Measurements from ENCODE around the gene DNAJC11.
"Not testable (repeated sequence)": the region's sequence is repeated elsewhere in the genome, so short reads cannot be mapped to it uniquely, and the experiment has no call there.

The DNAJC11 gene

DNA sequence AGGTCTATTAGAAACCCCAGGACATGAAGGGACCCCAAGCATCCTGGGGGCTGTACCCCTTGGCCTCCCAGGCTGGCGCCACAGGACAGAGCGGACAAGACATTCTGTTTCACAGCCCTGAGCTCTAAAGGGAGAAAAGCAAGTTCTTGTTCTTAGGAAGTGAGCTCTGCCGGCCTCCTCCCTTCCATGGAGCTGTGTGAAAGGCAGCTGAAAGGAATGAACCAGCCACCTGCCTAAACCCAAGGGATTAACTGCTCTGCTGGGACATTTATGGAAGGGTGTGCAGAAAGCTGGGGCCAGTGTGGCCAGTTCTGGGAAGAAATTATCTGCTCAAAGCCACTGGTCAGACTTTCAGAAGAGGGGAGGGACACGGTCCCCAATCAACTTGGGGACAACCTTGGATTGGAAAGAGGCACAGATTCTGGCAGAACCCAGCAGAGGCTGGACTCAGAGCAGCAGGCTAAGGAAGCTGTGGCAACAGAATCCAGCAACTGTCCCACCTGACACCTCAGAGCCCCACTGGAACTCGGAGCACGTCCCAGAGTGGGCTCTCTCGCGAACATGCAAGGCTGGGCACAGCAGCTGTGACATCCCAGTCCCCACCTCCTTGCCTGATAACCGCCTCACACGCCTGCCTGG, 101.1 kb downstream of the DNAJC11 start:
- H3K27ac ChIP-seq (ENCODE audit: low read length) = peak overlapping the region; percentile 75; the same call in 1 of the 2 replicates
- no peaks in the 10 kb centered on the region for H3K9me3 ChIP-seq (replicated peaks; ENCODE audit: insufficient read depth, low read length)
- peak overlapping the region; percentile 85 for H3K9ac ChIP-seq (ENCODE audit: low read length)
- peak overlapping the region; percentile 81 for H3K4me2 ChIP-seq (ENCODE audit: low read depth, low read length)
- H4K20me1 ChIP-seq (ENCODE audit: insufficient read depth, low read length) = peaks cover 14% of the 10 kb centered on the region; the same call in 1 of the 2 replicates
- TF ChIP-seq EZH2phosphoT487 (IDR thresholded peaks at IDR 0.05; ENCODE audit: low read length) (no peak), CTCF (IDR thresholded peaks at IDR 0.05; ENCODE audit: low read length) (no peak)
- H2AFZ ChIP-seq (ENCODE audit: low read length) = peak overlapping the region; percentile 2; the same call in 1 of the 2 replicates
- peaks cover 69% of the 10 kb centered on the region for H3K79me2 ChIP-seq (ENCODE audit: low read length)
- peaks cover 27% of the 10 kb centered on the region for H3F3A ChIP-seq (ENCODE audit: insufficient read depth, low read length)
- H3K4me3 ChIP-seq (ENCODE audit: low read length) = peak overlapping the region; percentile 81
- DNase-seq = no peak
- no peaks in the 10 kb centered on the region for H3K9me2 ChIP-seq (replicated peaks; ENCODE audit: insufficient read depth, low read length)
- H3K4me1 ChIP-seq (ENCODE audit: low read length) = peaks cover 14% of the 10 kb centered on the region
- H3K36me3 ChIP-seq (replicated peaks; ENCODE audit: insufficient read depth, low read length) = peaks cover 9% of the 10 kb centered on the region; the same call in 1 of the 2 replicates
- H3K27me3 ChIP-seq (replicated peaks; ENCODE audit: insufficient read depth, low read length) = no peaks in the 10 kb centered on the region

DNA sequence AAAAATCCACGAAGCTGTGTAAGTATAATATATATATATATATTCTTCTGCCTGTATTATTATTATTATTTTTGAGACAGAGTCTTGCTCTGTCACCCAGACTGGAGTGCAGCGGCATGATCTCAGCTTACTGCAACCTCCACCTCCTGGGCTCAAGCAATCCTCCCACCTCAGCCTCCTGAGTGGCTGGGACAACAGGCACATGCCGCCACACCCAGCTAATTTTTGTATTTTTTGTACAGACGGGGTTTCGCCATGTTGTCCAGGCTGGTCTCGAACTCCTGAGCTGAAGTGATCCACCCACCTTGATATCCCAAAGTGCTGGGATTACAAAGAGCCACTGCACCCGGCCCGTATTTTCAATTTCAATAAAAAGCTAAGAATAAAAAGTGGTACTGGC, 101.6 kb downstream of the DNAJC11 start:
- H4K20me1 ChIP-seq (ENCODE audit: insufficient read depth, low read length) = peaks cover 14% of the 10 kb centered on the region; the same call in 1 of the 2 replicates
- H3K4me3 ChIP-seq (ENCODE audit: low read length) = peak overlapping the region; percentile 81
- H3F3A ChIP-seq (ENCODE audit: insufficient read depth, low read length) = peaks cover 27% of the 10 kb centered on the region
- not testable (repeated sequence) for DNase-seq; H2AFZ ChIP-seq (ENCODE audit: low read length); H3K9me3 ChIP-seq (replicated peaks; ENCODE audit: insufficient read depth, low read length); H3K9me2 ChIP-seq (replicated peaks; ENCODE audit: insufficient read depth, low read length); H3K27me3 ChIP-seq (replicated peaks; ENCODE audit: insufficient read depth, low read length)
- H3K4me1 ChIP-seq (ENCODE audit: low read length) = peaks cover 14% of the 10 kb centered on the region
- peak overlapping the region; percentile 81 for H3K4me2 ChIP-seq (ENCODE audit: low read depth, low read length)
- peaks cover 71% of the 10 kb centered on the region for H3K79me2 ChIP-seq (ENCODE audit: low read length)
- peaks cover 11% of the 10 kb centered on the region; the same call in 1 of the 2 replicates for H3K36me3 ChIP-seq (replicated peaks; ENCODE audit: insufficient read depth, low read length)
- peak overlapping the region; percentile 85; the same call in 1 of the 2 replicates for H3K9ac ChIP-seq (ENCODE audit: low read length)
- H3K27ac ChIP-seq (ENCODE audit: low read length) = peak overlapping the region; percentile 75; the same call in 1 of the 2 replicates

GRCh38 chr1:6599141-6599975, 102.3 kb downstream of the DNAJC11 start:
- Histone ChIP-seq H3F3A (ENCODE audit: insufficient read depth, low read length) (peaks cover 25% of the 10 kb centered on the region), H3K4me1 (ENCODE audit: low read length) (peaks cover 13% of the 10 kb centered on the region), H3K27me3 (replicated peaks; ENCODE audit: insufficient read depth, low read length) (no peaks in the 10 kb centered on the region), H3K4me3 (ENCODE audit: low read length) (peak overlapping the region; percentile 28), H3K9me2 (replicated peaks; ENCODE audit: insufficient read depth, low read length) (no peaks in the 10 kb centered on the region), H3K4me2 (ENCODE audit: low read depth, low read length) (peak overlapping the region; percentile 58), H2AFZ (ENCODE audit: low read length) (no peak overlapping the region), H3K27ac (ENCODE audit: low read length) (no peak overlapping the region), H3K9ac (ENCODE audit: low read length) (no peak overlapping the region; the same call in 1 of the 2 replicates), H3K9me3 (replicated peaks; ENCODE audit: insufficient read depth, low read length) (no peaks in the 10 kb centered on the region), H3K36me3 (replicated peaks; ENCODE audit: insufficient read depth, low read length) (peaks cover 11% of the 10 kb centered on the region; the same call in 1 of the 2 replicates), H4K20me1 (ENCODE audit: insufficient read depth, low read length) (peaks cover 14% of the 10 kb centered on the region; the same call in 1 of the 2 replicates), H3K79me2 (ENCODE audit: low read length) (peaks cover 71% of the 10 kb centered on the region)
- peak; percentile 51 for DNase-seq
- no peak for TF ChIP-seq EZH2phosphoT487 (IDR thresholded peaks at IDR 0.05; ENCODE audit: low read length)
- TF ChIP-seq EZH2 (optimal IDR thresholded peaks at IDR 0.05; ENCODE audit: low read depth, low read length) = no peak
- no peak for TF ChIP-seq CTCF (IDR thresholded peaks at IDR 0.05; ENCODE audit: low read length)

Data from MM.1S (cell line).